Lung (tissue), 12 donors: ENCODE measurements around the gene SCAMP4. TPM values are rescaled to one million over a fixed set of nuclear protein-coding genes. Genes with fewer than 3 reads are reported as not detected.
"Not testable (repeated sequence)": the region's sequence is repeated elsewhere in the genome, so short reads cannot be mapped to it uniquely, and the experiment has no call there.

Experiments
- ATAC-seq: fragments of 200-7000 bp; cut with Tn5 transposase; one replicate; pipeline ENCODE4 v1.9.1; 2020; ENCODE audit warnings: moderate number of reproducible peaks; ENCODE audit not compliant: insufficient read depth, low FRiP score
- DNase-seq, 3 donors: peaks; one replicate each; pipeline ENCODE4 v3.0.0-alpha.2; 2013 to 2017
- H3K27ac ChIP-seq, 2 donors: one replicate each; pipeline ENCODE4 v1.5.1; 2013; ENCODE audit warnings: mild to moderate bottlenecking in 2 of 2, moderate library complexity in 2 of 2, control low read depth in 1 of 2, inconsistent platforms in 1 of 2, low read depth in 1 of 2, low read length in 1 of 2
- H3K27me3 ChIP-seq, 3 donors: one replicate each; pipeline ENCODE4 v1.5.1; 2013; ENCODE audit warnings: low read length in 2 of 3; ENCODE audit not compliant: control insufficient read depth in 3 of 3, insufficient read depth in 3 of 3
- H3K36me3 ChIP-seq, 4 donors: one replicate each; pipeline ENCODE4 v1.5.1; 2013; ENCODE audit warnings: low read length in 4 of 4, mild to moderate bottlenecking in 1 of 4, moderate library complexity in 1 of 4; ENCODE audit not compliant: control insufficient read depth in 4 of 4, insufficient read depth in 4 of 4
- H3K4me1 ChIP-seq, 5 donors: one replicate each; pipeline ENCODE4 v1.5.1; 2013; ENCODE audit warnings: low read length in 5 of 5, mild to moderate bottlenecking in 2 of 5, moderate library complexity in 1 of 5; ENCODE audit not compliant: control insufficient read depth in 5 of 5, insufficient read depth in 5 of 5
- H3K4me3 ChIP-seq: one replicate; pipeline ENCODE4 v1.5.1; 2013; ENCODE audit warnings: mild to moderate bottlenecking, control low read depth, moderate library complexity
- H3K9ac ChIP-seq, 2 donors: one replicate each; pipeline ENCODE4 v1.5.1; 2013; ENCODE audit warnings: low read length in 2 of 2, control low read depth in 1 of 2; ENCODE audit not compliant: insufficient read depth in 1 of 2
- H3K9me3 ChIP-seq, 4 donors: one replicate each; pipeline ENCODE4 v1.5.1; 2013; ENCODE audit warnings: low read length in 3 of 4, mild to moderate bottlenecking in 1 of 4, moderate library complexity in 1 of 4; ENCODE audit not compliant: control insufficient read depth in 4 of 4, insufficient read depth in 3 of 4
- WGBS, 2 donors: extraction: QIAGEN DNeasy Blood & Tissue Kit; methylation state at CpG; one replicate each; pipeline ENCODE4 v1.1.7; 2013; 5-methylcytosine and 5-hydroxymethylcytosine counted together
- polyA plus RNA-seq, 2 donors: library from polyadenylated mRNA; stranded (reverse); fragments of 200-250 nt; gene quantifications; one replicate each; pipeline ENCODE4 v1.2.1, GENCODE V29; 2013
- total RNA-seq, 2 donors: library from RNA; depleted of rRNA in 1 of 2; stranded (reverse); fragments of >200 nt in 1 of 2; gene quantifications; one replicate each; pipeline ENCODE4 v1.2.1, GENCODE V29; 2014 to 2021
- TF ChIP-seq, protein P1 (sequence below): IDR thresholded peaks from 2 replicates; pipeline ENCODE4 v1.5.1; 2012; ENCODE audit warnings: mild to moderate bottlenecking; ENCODE audit errors: control extremely low read depth, extremely low read depth
- donor health status: control.
- donor health status: control.
- donor health status: Bipolar disorder and iron deficiency.
- donor health status: healthy.
- donor health status: DM: yes; HTN: yes; CAD: no.

Gene SCAMP4
- total and polyA plus RNA-seq, 4 donors: 45.7 to 86.6 (median 56.2) TPM

DNA sequence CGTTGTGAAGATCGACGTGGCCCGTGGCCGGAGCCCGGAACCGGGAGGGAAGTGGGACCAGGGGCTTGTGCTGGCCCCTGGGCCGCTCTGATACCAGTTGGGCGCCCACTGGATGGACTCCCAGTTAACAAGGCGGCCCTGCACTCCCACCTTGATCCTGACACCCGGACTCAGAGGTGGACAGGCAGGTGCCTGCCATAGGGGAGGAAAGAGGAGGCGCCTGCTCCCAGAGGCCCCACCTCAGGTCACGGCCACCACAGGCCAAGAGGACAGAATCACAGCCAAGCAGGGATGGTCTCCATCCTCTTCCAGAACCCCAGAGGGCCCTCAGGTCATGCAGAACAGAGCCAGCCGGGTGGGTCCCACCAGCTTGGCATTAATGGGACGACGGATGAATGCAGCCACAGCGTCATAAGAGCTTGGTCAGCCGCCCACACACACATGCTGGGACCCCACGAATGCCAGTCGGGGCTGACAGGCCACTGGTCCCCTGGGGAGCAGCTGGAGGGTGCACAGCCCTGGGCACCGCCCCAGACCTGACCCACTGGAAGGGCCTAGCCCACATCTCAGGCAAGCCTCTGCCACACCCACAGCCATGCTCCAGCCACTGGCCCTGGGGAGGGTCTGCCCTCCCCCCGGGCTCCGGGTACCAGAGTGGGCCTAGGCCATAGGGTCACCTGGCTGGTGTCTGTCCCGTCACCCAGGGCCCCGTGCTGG lies 32.2 kb upstream of the SCAMP4 start:
- TF ChIP-seq, protein P1, sequence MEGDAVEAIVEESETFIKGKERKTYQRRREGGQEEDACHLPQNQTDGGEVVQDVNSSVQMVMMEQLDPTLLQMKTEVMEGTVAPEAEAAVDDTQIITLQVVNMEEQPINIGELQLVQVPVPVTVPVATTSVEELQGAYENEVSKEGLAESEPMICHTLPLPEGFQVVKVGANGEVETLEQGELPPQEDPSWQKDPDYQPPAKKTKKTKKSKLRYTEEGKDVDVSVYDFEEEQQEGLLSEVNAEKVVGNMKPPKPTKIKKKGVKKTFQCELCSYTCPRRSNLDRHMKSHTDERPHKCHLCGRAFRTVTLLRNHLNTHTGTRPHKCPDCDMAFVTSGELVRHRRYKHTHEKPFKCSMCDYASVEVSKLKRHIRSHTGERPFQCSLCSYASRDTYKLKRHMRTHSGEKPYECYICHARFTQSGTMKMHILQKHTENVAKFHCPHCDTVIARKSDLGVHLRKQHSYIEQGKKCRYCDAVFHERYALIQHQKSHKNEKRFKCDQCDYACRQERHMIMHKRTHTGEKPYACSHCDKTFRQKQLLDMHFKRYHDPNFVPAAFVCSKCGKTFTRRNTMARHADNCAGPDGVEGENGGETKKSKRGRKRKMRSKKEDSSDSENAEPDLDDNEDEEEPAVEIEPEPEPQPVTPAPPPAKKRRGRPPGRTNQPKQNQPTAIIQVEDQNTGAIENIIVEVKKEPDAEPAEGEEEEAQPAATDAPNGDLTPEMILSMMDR: no peak
- H3K9me3 ChIP-seq: no peaks in the 10 kb centered on the region
- H3K36me3 ChIP-seq: peaks cover 0 to 19% (median 0%) of the 10 kb centered on the region in 4 donors
- H3K27me3 ChIP-seq: no peaks in the 10 kb centered on the region
- peaks cover 3 to 32% (median 12%) of the 10 kb centered on the region in 5 donors for H3K4me1 ChIP-seq
- peak overlapping the region; percentile 32 for H3K4me3 ChIP-seq
- no peak overlapping the region for H3K9ac ChIP-seq
- no peak for DNase-seq
- peak overlapping the region; percentile 87 to 90 for H3K27ac ChIP-seq
- 76 to 83% methylated on average over 25 of the region's 25 CpGs for WGBS, 2 donors
- no peak for ATAC-seq

DNA sequence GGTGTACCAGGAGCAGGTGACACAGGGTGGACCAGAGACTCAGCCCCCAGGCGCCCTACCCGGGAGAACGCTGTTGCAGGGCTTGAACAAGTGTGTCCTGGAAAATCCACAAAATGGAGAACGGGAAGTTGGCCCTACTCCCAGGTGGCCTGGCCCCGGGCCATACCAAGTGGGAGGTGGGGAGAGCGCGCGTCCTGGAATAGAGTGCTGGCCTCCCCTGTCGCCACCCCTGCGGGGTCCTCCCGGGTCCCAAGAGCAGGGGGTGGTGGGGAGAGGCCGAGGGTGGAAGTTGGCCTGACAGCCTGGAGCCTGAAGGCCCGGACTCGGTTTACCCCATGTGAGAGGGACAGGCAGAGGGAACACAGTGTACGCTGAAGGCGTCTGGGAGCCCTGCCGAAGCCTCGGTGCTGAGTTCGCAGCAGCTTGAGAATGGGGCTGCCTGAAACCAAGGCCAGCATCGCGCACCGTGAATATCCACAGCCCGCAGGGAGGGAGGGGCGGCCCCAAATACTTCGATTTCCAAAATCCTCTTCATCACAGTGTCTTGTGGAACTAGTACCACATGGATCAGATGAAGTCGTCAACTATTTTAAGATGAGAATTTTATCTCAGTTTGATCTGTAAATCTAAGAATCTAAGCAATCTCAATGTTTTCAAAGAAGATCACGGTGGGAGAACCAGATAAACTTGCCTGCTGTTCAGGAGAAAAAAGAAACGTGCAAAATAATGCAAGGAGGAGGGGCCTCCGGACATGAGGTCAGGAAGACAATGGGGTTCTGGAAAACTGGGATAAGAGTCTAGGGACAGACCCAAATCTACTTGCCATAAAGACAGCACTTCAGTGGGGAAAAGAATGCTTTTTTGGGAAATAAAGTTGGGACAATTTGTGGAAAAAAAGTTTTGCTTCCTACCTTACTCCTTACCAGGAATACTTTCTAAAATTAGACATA lies 31.4 kb upstream of the SCAMP4 start:
- ATAC-seq: no peak
- H3K4me3 ChIP-seq: peak overlapping the region; percentile 32

DNA sequence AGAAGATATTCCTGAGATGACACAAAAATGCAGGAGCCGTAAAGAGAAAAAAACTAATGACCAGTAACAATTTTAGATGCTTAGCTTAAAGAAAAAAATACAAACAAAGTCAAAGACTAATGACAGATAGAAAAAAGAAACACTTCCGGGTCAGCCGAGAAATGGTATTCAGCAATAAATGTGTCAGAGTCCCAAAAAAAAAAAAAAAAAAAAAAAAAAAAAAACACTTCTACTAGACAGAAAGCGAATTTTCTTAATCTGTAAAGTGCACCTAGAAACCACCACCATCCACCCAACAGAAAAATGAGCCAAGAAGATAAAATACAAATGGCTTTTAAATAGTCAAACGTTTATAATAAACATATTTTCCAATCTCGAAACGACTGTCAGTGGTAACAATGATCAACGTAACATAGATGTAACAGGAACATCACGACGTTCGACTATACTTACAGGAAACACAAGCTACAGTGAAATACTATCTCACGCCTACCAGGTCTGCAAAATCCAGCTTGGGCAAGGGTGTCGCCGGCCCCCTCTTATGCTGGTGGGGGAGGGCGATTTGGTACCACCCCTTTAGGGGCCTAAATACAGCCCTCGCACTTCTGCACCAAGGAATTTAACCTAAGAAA lies 30.5 kb upstream of the SCAMP4 start:
- Histone ChIP-seq H3K9me3 (no peaks in the 10 kb centered on the region), H3K4me1 (peaks cover 3 to 32% (median 12%) of the 10 kb centered on the region in 5 donors), H3K36me3 (peaks cover 0 to 21% (median 0%) of the 10 kb centered on the region in 4 donors), H3K9ac (no peak overlapping the region), H3K27ac (peak overlapping the region; percentile 77 to 84), H3K27me3 (no peaks in the 10 kb centered on the region), H3K4me3 (peak overlapping the region; percentile 45)
- 6 to 8% methylated on average over 16 of the region's 16 CpGs for WGBS, 2 donors
- no peak for DNase-seq
- TF ChIP-seq, protein P1: no peak
- no peak for ATAC-seq

More for the DNA sequence above, 31.4 kb upstream of the SCAMP4 start:
- no peaks in the 10 kb centered on the region for H3K27me3 ChIP-seq
- peak overlapping the region; percentile 87 to 90 for H3K27ac ChIP-seq
- H3K4me1 ChIP-seq: peaks cover 3 to 32% (median 12%) of the 10 kb centered on the region in 5 donors
- no peak overlapping the region for H3K9ac ChIP-seq
- H3K36me3 ChIP-seq: peaks cover 0 to 19% (median 0%) of the 10 kb centered on the region in 4 donors
- TF ChIP-seq, protein P1: no peak
- H3K9me3 ChIP-seq: no peaks in the 10 kb centered on the region
- peak in 2 of 3 donors; percentile 25 to 49 for DNase-seq
- 47 to 67% methylated on average over 29 of the region's 29 CpGs for WGBS, 2 donors

DNA sequence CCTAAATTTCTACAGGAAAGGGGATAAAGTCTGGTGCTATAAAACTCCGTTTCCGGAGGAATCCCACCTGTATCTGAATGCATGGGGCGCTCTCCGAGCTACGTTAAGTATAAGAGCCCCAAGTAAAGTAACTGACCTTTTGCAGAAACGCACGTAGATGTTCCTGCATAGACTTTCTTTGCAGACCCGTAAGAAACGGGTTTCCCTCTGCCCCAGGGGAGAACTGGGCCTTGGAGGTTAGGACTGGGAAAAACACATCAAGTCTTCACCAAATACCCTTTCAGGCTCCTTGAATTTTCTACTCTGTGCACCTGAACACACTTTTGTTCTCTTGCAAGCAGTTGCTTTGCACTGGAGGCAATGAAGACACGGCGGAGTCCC lies 29.9 kb upstream of the SCAMP4 start:
- H3K27me3 ChIP-seq, H3K9ac ChIP-seq, H3K9me3 ChIP-seq, ATAC-seq: not testable (repeated sequence)
- peak in 1 of 3 donors; percentile 11 for DNase-seq
- peaks cover 0 to 25% (median 0%) of the 10 kb centered on the region in 4 donors for H3K36me3 ChIP-seq
- peaks cover 3 to 32% (median 12%) of the 10 kb centered on the region in 5 donors for H3K4me1 ChIP-seq
- H3K4me3 ChIP-seq: peak overlapping the region; percentile 90
- peak overlapping the region; percentile 98 for H3K27ac ChIP-seq
- 1 to 3% methylated on average over 11 of the region's 11 CpGs for WGBS, 2 donors
